Type B pancreatic cell (in vitro differentiated cells): ENCODE measurements around the gene CCNI. TPM values are rescaled to one million over a fixed set of nuclear protein-coding genes. Genes with fewer than 3 reads are reported as not detected.

Source experiments
- DNase-seq: peaks from one replicate; pipeline ENCODE4 v3.0.0; 2021; ENCODE audit warnings: mixed read lengths; ENCODE audit not compliant: unreplicated experiment; ENCODE audit errors: extremely low spot score
- H3K27ac Mint-ChIP-seq: 2 replicates; pipeline ENCODE4 v1.8.0; 2021; ENCODE audit warnings: mild to moderate bottlenecking, mixed read lengths
- H3K27me3 Mint-ChIP-seq: 2 replicates; pipeline ENCODE4 v1.8.0; 2021; ENCODE audit warnings: mixed read lengths
- H3K36me3 Mint-ChIP-seq: 2 replicates; pipeline ENCODE4 v1.8.0; 2021; ENCODE audit warnings: mixed read lengths
- H3K4me1 Mint-ChIP-seq: one replicate; pipeline ENCODE4 v1.8.0; 2021; ENCODE audit warnings: mixed read lengths; ENCODE audit not compliant: unreplicated experiment
- H3K4me3 Mint-ChIP-seq: 2 replicates; pipeline ENCODE4 v1.8.0; 2021; ENCODE audit warnings: mild to moderate bottlenecking, mixed read lengths
- H3K9me3 Mint-ChIP-seq: 2 replicates; pipeline ENCODE4 v1.8.0; 2021; ENCODE audit warnings: mixed read lengths
- CTCF ChIP-seq: fragments of 200-600 bp; sonication (generic); conservative IDR thresholded peaks from 2 replicates; pipeline ENCODE4 v1.5.0; 2021; ENCODE audit warnings: antibody characterized with exemption, mild to moderate bottlenecking
- long read RNA-seq: library from polyadenylated mRNA; unstranded; transcript quantifications from one replicate; pipeline ENCODE4 v2.0.0, GENCODE V29; 2020
- total RNA-seq: library from RNA; stranded (reverse); gene quantifications from 2 replicates; pipeline ENCODE4 v1.2.1, GENCODE V29; 2021; ENCODE audit warnings: low replicate concordance

CCNI gene
- 220 and 270 TPM in 2 replicates for total RNA-seq
- long read RNA-seq, transcript CCNI-201 (7 exons, 2,772 nt): major isoform, 18 of 47 reads
- long read RNA-seq, partial matches to known transcripts: 19 of 47 reads
- long read RNA-seq, other reads (novel, unspliced or antisense): 10 of 47 reads

GRCh38 chr4:77075869-77076799 is at the start of gene CCNI:
Gene CCNI, minus strand, starts transcription at chr4:77075989. Its CDS starts 9,627 bp downstream, at chr4:77066362.
- H3K36me3 Mint-ChIP-seq: no peaks in the 10 kb centered on the region
- H3K9me3 Mint-ChIP-seq: no peaks in the 10 kb centered on the region
- DNase-seq: peak; percentile 98
- H3K4me1 Mint-ChIP-seq: peaks cover 14% of the 10 kb centered on the region
- H3K27me3 Mint-ChIP-seq: peaks cover 2% of the 10 kb centered on the region
- no peak for TF ChIP-seq CTCF
- no peak within 1 kb of the TSS for H3K27ac Mint-ChIP-seq
- H3K4me3 Mint-ChIP-seq: no peak within 1 kb of the TSS

GRCh38 chr4:77124576-77124975 is 48.8 kb upstream of the CCNI start:
- no peak overlapping the region for H3K27ac Mint-ChIP-seq
- no peak for DNase-seq
- no peaks in the 10 kb centered on the region for H3K36me3 Mint-ChIP-seq
- no peaks in the 10 kb centered on the region for H3K9me3 Mint-ChIP-seq
- TF ChIP-seq CTCF: no peak
- peaks cover 31% of the 10 kb centered on the region for H3K4me1 Mint-ChIP-seq
- H3K4me3 Mint-ChIP-seq: no peak overlapping the region
- no peaks in the 10 kb centered on the region for H3K27me3 Mint-ChIP-seq

GRCh38 chr4:77123411-77123810 is 47.6 kb upstream of the CCNI start:
- Mint-ChIP-seq H3K27me3 (no peaks in the 10 kb centered on the region), H3K4me3 (no peak overlapping the region), H3K9me3 (no peaks in the 10 kb centered on the region), H3K4me1 (peaks cover 31% of the 10 kb centered on the region), H3K36me3 (no peaks in the 10 kb centered on the region), H3K27ac (peak overlapping the region; percentile 39)
- no peak for DNase-seq
- no peak for TF ChIP-seq CTCF

- H3K27me3 Mint-ChIP-seq: no peaks in the 10 kb centered on the region
- peak overlapping the region; percentile 73 for H3K27ac Mint-ChIP-seq
- no peak for TF ChIP-seq CTCF
- H3K9me3 Mint-ChIP-seq: peaks cover 2% of the 10 kb centered on the region
- H3K4me1 Mint-ChIP-seq: peaks cover 28% of the 10 kb centered on the region
- peak overlapping the region; percentile 67 for H3K4me3 Mint-ChIP-seq
- no peaks in the 10 kb centered on the region for H3K36me3 Mint-ChIP-seq
- DNase-seq: no peak
Measured at GRCh38 chr4:77122656-77123055, 46.9 kb upstream of the CCNI start.

- Mint-ChIP-seq H3K9me3 (peaks cover 8% of the 10 kb centered on the region), H3K36me3 (no peaks in the 10 kb centered on the region), H3K4me3 (peak overlapping the region; percentile 67), H3K4me1 (peaks cover 28% of the 10 kb centered on the region), H3K27me3 (no peaks in the 10 kb centered on the region), H3K27ac (peak overlapping the region; percentile 73)
- TF ChIP-seq CTCF: no peak
- DNase-seq: no peak
Measured at GRCh38 chr4:77121736-77122240, 46.0 kb upstream of the CCNI start.
